K562 (cell line): Measurements from ENCODE around the gene RERE. TPM values are rescaled to one million over a fixed set of nuclear protein-coding genes. Genes with fewer than 3 reads are reported as not detected.

Source experiments
- MTA3 ChIP-seq: fragments of 450-650 bp; formaldehyde crosslinking; IDR thresholded peaks from 2 replicates; pipeline ENCODE4 v1.6.1; 2017; ENCODE audit warnings: mild to moderate bottlenecking, borderline replicate concordance
- NFIC ChIP-seq: fragments of 450-650 bp; IDR thresholded peaks from 2 replicates; pipeline ENCODE4 v1.6.1; 2017; ENCODE audit warnings: mild to moderate bottlenecking, inconsistent platforms
- TCF3 ChIP-seq: sonication (generic); formaldehyde crosslinking; IDR thresholded peaks from 2 replicates; pipeline ENCODE4 v1.4.0; 2020; ENCODE audit warnings: mild to moderate bottlenecking, missing genetic modification reagents
- polyA plus RNA-seq, 8 experiments: library from polyadenylated mRNA; depleted of rRNA in 4 of 8; stranded (reverse) in 5 of 8; unstranded in 3 of 8; fragments of >200 nt; fragmentation: Nextera tagmentation in 2 of 8; fragmentation: Illumina TruSeq in 1 of 8; extraction: Ambion mirVana in 2 of 8; extraction: Trizol in 1 of 8; gene quantifications; 2 replicates each; pipeline versions ENCODE4 v1.2.1 to v1.2.3, GENCODE V29; 2011 to 2014; ENCODE audit warnings: inconsistent platforms in 1 of 8, missing spikeins in 1 of 8
- total RNA-seq, 7 experiments: library from RNA; depleted of rRNA in 6 of 7; stranded (reverse); fragments of >200 nt in 6 of 7; fragmentation: Illumina TruSeq in 2 of 7; extraction: Trizol in 2 of 7; gene quantifications; 2 replicates each; pipeline versions ENCODE4 v1.2.1 to v1.2.3, GENCODE V29; 2011 to 2021; ENCODE audit warnings: low replicate concordance in 1 of 7
- TF ChIP-seq, protein P1 (sequence below): IDR thresholded peaks from 2 replicates; pipeline ENCODE4 v1.6.1; 2016; ENCODE audit warnings: missing genetic modification characterization, missing compliant biosample characterization
- TF ChIP-seq, protein P2 (sequence below), 2 experiments: fragments of 150-350 bp in 1 of 2; IDR thresholded peaks; 2 replicates each; pipeline ENCODE4 v1.6.1; 2012 to 2016; ENCODE audit warnings: low read depth in 2 of 2, low read length in 2 of 2, mild to moderate bottlenecking in 1 of 2, moderate library complexity in 1 of 2

RERE gene
- total and polyA plus RNA-seq, 9 of the 15 experiments (the other 6 are each of a cell fraction or from before 2014, with no cell fraction given): 3.0 to 51.5 (median 13.4) TPM

DNA sequence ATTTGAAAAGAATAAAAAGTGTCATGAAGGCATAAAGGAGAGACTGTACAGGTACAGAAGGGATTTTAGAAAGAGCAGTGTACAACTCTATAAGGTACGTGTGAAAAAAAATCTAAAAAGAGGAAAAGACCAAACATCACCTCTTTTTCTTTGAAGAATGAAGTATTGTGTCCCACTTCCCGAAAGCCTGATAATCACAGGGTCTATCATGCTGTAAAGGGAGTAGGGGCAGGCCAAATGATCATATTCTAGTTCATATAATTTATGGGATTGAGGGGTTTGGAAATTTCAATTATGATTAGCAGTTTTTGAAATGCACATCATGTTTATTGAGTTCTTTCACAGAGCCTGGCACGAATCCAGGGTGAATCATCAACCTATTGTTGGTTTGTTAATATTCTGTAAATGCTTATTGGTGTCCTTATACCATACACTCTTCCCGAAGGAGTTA, 910 bp upstream of the RERE start (continued):
- TF ChIP-seq MTA3 (0 out of 2 replicates have a peak, but pooled peaks have one; percentile 6), TCF3 (CRISPR knock-in tag) (no peak), NFIC (peak; percentile 89)
- TF ChIP-seq, protein P1, sequence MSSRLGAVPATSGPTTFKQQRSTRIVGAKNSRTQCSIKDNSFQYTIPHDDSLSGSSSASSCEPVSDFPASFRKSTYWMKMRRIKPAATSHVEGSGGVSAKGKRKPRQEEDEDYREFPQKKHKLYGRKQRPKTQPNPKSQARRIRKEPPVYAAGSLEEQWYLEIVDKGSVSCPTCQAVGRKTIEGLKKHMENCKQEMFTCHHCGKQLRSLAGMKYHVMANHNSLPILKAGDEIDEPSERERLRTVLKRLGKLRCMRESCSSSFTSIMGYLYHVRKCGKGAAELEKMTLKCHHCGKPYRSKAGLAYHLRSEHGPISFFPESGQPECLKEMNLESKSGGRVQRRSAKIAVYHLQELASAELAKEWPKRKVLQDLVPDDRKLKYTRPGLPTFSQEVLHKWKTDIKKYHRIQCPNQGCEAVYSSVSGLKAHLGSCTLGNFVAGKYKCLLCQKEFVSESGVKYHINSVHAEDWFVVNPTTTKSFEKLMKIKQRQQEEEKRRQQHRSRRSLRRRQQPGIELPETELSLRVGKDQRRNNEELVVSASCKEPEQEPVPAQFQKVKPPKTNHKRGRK (tag): peak; percentile 53
- TF ChIP-seq, protein P2, sequence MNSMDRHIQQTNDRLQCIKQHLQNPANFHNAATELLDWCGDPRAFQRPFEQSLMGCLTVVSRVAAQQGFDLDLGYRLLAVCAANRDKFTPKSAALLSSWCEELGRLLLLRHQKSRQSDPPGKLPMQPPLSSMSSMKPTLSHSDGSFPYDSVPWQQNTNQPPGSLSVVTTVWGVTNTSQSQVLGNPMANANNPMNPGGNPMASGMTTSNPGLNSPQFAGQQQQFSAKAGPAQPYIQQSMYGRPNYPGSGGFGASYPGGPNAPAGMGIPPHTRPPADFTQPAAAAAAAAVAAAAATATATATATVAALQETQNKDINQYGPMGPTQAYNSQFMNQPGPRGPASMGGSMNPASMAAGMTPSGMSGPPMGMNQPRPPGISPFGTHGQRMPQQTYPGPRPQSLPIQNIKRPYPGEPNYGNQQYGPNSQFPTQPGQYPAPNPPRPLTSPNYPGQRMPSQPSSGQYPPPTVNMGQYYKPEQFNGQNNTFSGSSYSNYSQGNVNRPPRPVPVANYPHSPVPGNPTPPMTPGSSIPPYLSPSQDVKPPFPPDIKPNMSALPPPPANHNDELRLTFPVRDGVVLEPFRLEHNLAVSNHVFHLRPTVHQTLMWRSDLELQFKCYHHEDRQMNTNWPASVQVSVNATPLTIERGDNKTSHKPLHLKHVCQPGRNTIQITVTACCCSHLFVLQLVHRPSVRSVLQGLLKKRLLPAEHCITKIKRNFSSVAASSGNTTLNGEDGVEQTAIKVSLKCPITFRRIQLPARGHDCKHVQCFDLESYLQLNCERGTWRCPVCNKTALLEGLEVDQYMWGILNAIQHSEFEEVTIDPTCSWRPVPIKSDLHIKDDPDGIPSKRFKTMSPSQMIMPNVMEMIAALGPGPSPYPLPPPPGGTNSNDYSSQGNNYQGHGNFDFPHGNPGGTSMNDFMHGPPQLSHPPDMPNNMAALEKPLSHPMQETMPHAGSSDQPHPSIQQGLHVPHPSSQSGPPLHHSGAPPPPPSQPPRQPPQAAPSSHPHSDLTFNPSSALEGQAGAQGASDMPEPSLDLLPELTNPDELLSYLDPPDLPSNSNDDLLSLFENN (IDR thresholded peaks at IDR 0.05; ENCODE audit: low read depth in 2 of 2, low read length in 2 of 2): no peak
- TF ChIP-seq, all 486 proteins: peak for 25
